ENCODE results near the gene MAPK10.

DNA sequence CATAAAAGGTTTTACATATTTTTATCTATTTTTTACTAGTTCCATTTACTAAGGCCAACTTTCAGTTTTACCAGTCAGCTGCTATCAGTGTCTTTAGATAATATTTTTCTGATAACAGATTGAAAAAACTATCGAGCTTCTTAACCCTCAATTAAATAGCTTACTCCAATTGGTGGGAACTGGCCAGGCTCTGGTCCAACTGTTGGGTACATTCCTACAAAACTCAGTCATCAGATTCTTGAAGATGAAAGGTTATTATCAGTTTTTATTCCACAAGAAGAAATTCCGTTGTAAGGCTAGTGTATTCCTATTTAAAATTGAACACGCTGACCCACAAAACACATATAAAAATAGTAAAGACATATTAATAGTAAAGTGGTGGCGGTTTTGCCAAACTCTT is 346.2 kb downstream of the MAPK10 start:
- TF ChIP-seq POLR2AphosphoS5 (IDR thresholded peaks at IDR 0.05; ENCODE audit: low read length) (no peak), CEBPB (IDR thresholded peaks at IDR 0.05; ENCODE audit: borderline replicate concordance in 1 of 2, low read depth in 2 of 2, low read length in 2 of 2) (no peak), IKZF1 (conservative IDR thresholded peaks at IDR 0.05) (no peak), ZNF274 (IDR thresholded peaks at IDR 0.05; ENCODE audit: insufficient read depth, insufficient read length) (no peak), CBFB (IDR thresholded peaks at IDR 0.05; ENCODE audit: low read depth) (no peak), MXI1 (IDR thresholded peaks at IDR 0.05; ENCODE audit: low read depth, low read length) (no peak), WRNIP1 (IDR thresholded peaks at IDR 0.05; ENCODE audit: borderline replicate concordance, low read depth, low read length) (no peak), GATAD2B (conservative IDR thresholded peaks at IDR 0.05; ENCODE audit: low read depth) (no peak), BRCA1 (IDR thresholded peaks at IDR 0.05; ENCODE audit: low read depth, low read length) (no peak)
- TF ChIP-seq, protein P1, sequence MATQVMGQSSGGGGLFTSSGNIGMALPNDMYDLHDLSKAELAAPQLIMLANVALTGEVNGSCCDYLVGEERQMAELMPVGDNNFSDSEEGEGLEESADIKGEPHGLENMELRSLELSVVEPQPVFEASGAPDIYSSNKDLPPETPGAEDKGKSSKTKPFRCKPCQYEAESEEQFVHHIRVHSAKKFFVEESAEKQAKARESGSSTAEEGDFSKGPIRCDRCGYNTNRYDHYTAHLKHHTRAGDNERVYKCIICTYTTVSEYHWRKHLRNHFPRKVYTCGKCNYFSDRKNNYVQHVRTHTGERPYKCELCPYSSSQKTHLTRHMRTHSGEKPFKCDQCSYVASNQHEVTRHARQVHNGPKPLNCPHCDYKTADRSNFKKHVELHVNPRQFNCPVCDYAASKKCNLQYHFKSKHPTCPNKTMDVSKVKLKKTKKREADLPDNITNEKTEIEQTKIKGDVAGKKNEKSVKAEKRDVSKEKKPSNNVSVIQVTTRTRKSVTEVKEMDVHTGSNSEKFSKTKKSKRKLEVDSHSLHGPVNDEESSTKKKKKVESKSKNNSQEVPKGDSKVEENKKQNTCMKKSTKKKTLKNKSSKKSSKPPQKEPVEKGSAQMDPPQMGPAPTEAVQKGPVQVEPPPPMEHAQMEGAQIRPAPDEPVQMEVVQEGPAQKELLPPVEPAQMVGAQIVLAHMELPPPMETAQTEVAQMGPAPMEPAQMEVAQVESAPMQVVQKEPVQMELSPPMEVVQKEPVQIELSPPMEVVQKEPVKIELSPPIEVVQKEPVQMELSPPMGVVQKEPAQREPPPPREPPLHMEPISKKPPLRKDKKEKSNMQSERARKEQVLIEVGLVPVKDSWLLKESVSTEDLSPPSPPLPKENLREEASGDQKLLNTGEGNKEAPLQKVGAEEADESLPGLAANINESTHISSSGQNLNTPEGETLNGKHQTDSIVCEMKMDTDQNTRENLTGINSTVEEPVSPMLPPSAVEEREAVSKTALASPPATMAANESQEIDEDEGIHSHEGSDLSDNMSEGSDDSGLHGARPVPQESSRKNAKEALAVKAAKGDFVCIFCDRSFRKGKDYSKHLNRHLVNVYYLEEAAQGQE (IDR thresholded peaks at IDR 0.05; ENCODE audit: low read depth, low read length), result no peak
- TF ChIP-seq, protein P2, sequence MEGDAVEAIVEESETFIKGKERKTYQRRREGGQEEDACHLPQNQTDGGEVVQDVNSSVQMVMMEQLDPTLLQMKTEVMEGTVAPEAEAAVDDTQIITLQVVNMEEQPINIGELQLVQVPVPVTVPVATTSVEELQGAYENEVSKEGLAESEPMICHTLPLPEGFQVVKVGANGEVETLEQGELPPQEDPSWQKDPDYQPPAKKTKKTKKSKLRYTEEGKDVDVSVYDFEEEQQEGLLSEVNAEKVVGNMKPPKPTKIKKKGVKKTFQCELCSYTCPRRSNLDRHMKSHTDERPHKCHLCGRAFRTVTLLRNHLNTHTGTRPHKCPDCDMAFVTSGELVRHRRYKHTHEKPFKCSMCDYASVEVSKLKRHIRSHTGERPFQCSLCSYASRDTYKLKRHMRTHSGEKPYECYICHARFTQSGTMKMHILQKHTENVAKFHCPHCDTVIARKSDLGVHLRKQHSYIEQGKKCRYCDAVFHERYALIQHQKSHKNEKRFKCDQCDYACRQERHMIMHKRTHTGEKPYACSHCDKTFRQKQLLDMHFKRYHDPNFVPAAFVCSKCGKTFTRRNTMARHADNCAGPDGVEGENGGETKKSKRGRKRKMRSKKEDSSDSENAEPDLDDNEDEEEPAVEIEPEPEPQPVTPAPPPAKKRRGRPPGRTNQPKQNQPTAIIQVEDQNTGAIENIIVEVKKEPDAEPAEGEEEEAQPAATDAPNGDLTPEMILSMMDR (IDR thresholded peaks at IDR 0.05 in 2 of 3, conservative IDR thresholded peaks at IDR 0.05 in 1 of 3; ENCODE audit: control insufficient read depth in 2 of 3, extremely low read depth in 1 of 3, insufficient read depth in 1 of 3, low read depth in 3 of 3, low read length in 3 of 3), result no peak
- TF ChIP-seq, protein P3, sequence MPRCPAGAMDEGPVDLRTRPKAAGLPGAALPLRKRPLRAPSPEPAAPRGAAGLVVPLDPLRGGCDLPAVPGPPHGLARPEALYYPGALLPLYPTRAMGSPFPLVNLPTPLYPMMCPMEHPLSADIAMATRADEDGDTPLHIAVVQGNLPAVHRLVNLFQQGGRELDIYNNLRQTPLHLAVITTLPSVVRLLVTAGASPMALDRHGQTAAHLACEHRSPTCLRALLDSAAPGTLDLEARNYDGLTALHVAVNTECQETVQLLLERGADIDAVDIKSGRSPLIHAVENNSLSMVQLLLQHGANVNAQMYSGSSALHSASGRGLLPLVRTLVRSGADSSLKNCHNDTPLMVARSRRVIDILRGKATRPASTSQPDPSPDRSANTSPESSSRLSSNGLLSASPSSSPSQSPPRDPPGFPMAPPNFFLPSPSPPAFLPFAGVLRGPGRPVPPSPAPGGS (IDR thresholded peaks at IDR 0.05; ENCODE audit: borderline replicate concordance, insufficient read depth, low read depth, low read length, poor library complexity, severe bottlenecking), result no peak

All from GM12878 (cell line).